Gastroesophageal sphincter (tissue), 4 donors: ENCODE measurements around the gene FAM131C. TPM values are rescaled to one million over a fixed set of nuclear protein-coding genes. Genes with fewer than 3 reads are reported as not detected.
A peak's percentile ranks its signal among the peaks of the same experiment; 100 is the strongest.

ENCODE experiments used
- ATAC-seq: fragments of 150-250 bp; one replicate; pipeline ENCODE4 v1.9.1; 2016; ENCODE audit warnings: mild to moderate bottlenecking, moderate library complexity
- H3K27ac ChIP-seq, 4 donors: fragments of 200-600 bp; sonication (generic) in 3 of 4; 1 replicate in 3 of 4; 2 replicates in 1 of 4; pipeline ENCODE4 v1.5.1; 2016 to 2019
- H3K27me3 ChIP-seq: fragments of 200-600 bp; sonication (generic); one replicate; pipeline ENCODE4 v1.5.1; 2019
- H3K36me3 ChIP-seq, 2 donors: fragments of 200-600 bp; sonication (generic); one replicate each; pipeline ENCODE4 v1.5.1; 2019; ENCODE audit warnings: control low read depth in 1 of 2
- H3K4me1 ChIP-seq, 3 donors: fragments of 200-600 bp; sonication (generic); 1 replicate in 2 of 3; 2 replicates in 1 of 3; pipeline ENCODE4 v1.5.1; 2016 to 2019; ENCODE audit warnings: control low read depth in 2 of 3
- H3K4me3 ChIP-seq, 2 donors: fragments of 200-600 bp; sonication (generic); one replicate each; pipeline ENCODE4 v1.5.1; 2019; ENCODE audit warnings: mild to moderate bottlenecking in 1 of 2, moderate library complexity in 1 of 2
- H3K9me3 ChIP-seq, 3 donors: fragments of 200-600 bp; sonication (generic); one replicate each; pipeline ENCODE4 v1.5.1; 2017 to 2019; ENCODE audit warnings: control low read depth in 2 of 3
- EP300 ChIP-seq: sonication (generic); formaldehyde crosslinking; IDR thresholded peaks from one replicate; pipeline ENCODE4 v1.6.1; 2017; ENCODE audit warnings: antibody characterized with exemption, mild to moderate bottlenecking
- POLR2A ChIP-seq, 2 donors: fragments of 450-650 bp; IDR thresholded peaks; one replicate each; pipeline ENCODE4 v1.6.1; 2017; ENCODE audit warnings: antibody characterized with exemption in 2 of 2, mild to moderate bottlenecking in 2 of 2, moderate library complexity in 1 of 2
- POLR2AphosphoS5 ChIP-seq: sonication (generic); formaldehyde crosslinking; IDR thresholded peaks from one replicate; pipeline ENCODE4 v1.6.1; 2017; ENCODE audit warnings: antibody characterized with exemption
- WGBS, 2 donors: methylation state at CpG; one replicate each; pipeline ENCODE4 v1.1.5; 2018; ENCODE audit warnings: low coverage in 1 of 2; 5-methylcytosine and 5-hydroxymethylcytosine counted together
- total RNA-seq, 4 donors: library from RNA; depleted of rRNA; stranded (reverse); fragments of >200 nt; gene quantifications; one replicate each; pipeline ENCODE4 v1.1.0, GENCODE V29; 2016
- TF ChIP-seq, protein P1 (sequence below), 4 experiments: fragments of 200-600 bp in 2 of 4; fragments of 450-650 bp in 2 of 4; sonication (generic) in 1 of 4; IDR thresholded peaks; one replicate each; pipeline ENCODE4 v1.5.1; 2017 to 2019; ENCODE audit warnings: antibody characterized with exemption in 4 of 4, mild to moderate bottlenecking in 2 of 4, moderate library complexity in 2 of 4

FAM131C gene
- total RNA-seq, 4 donors from 2014 or later: not detected

DNA sequence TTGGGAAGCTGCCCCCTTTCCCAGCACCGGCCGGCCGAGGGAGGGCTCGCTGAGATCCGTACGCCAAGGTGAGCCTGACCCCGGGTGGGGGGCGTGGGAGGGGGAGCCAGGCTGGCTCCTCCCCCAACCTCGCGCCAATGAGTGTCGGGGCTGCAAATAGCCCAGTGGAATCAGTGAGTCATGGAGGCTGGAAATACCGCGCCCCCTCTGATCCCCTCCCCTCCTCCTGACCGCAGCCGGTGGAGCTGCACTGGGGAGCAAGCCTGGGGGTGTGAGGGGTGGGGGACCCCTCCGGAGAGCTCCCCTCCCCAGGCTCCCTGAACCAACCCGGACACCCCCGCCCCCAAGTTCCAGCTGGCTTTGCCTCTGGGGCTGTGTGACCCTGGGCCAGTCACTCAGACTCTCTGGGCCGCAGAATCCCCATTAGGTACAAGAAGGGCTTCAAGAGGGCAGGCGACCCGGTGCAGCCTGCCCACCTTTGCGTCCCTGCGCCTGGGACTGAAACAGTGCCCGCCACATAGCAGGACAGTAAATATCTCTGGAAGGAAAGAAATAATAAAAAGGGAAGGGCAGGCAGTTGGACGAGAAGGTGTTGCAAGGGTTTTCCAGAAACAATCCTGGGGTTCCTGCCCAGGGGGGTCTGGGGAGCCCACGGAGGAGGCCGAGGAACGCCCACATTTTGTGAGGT, 60.1 kb downstream of the FAM131C start:
- Histone ChIP-seq H3K27me3 (no peaks in the 10 kb centered on the region), H3K27ac (peak overlapping the region; percentile 86 to 95 (median 92)), H3K4me3 (peak overlapping the region; percentile 8 to 53), H3K36me3 (no peaks in the 10 kb centered on the region), H3K9me3 (no peaks in the 10 kb centered on the region), H3K4me1 (peaks cover 2 to 72% (median 22%) of the 10 kb centered on the region in 3 donors)
- TF ChIP-seq, protein P1, sequence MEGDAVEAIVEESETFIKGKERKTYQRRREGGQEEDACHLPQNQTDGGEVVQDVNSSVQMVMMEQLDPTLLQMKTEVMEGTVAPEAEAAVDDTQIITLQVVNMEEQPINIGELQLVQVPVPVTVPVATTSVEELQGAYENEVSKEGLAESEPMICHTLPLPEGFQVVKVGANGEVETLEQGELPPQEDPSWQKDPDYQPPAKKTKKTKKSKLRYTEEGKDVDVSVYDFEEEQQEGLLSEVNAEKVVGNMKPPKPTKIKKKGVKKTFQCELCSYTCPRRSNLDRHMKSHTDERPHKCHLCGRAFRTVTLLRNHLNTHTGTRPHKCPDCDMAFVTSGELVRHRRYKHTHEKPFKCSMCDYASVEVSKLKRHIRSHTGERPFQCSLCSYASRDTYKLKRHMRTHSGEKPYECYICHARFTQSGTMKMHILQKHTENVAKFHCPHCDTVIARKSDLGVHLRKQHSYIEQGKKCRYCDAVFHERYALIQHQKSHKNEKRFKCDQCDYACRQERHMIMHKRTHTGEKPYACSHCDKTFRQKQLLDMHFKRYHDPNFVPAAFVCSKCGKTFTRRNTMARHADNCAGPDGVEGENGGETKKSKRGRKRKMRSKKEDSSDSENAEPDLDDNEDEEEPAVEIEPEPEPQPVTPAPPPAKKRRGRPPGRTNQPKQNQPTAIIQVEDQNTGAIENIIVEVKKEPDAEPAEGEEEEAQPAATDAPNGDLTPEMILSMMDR (IDR thresholded peaks at IDR 0.05): no peak
- peak; percentile 83 for TF ChIP-seq POLR2AphosphoS5
- WGBS, 2 donors: 21 to 24% methylated on average over 4 of the region's 28 CpGs
- peak; percentile 50 for ATAC-seq

- no peaks in the 10 kb centered on the region for H3K36me3 ChIP-seq
- H3K9me3 ChIP-seq: no peaks in the 10 kb centered on the region
- WGBS, 2 donors: no CpG with 5 or more reads among the region's 36 CpGs
- peak; percentile 54 for ATAC-seq
- TF ChIP-seq POLR2A (IDR thresholded peaks at IDR 0.05) (peak in 1 of 2 donors; percentile 5), POLR2AphosphoS5 (peak; percentile 67), EP300 (no peak)
- TF ChIP-seq, protein P1 (IDR thresholded peaks at IDR 0.05): peak in 1 of 4 experiments; percentile 4
- H3K27ac ChIP-seq: peak overlapping the region; percentile 86 to 95 (median 92)
- H3K4me1 ChIP-seq: peaks cover 0 to 65% (median 17%) of the 10 kb centered on the region in 3 donors
- H3K27me3 ChIP-seq: no peaks in the 10 kb centered on the region
- H3K4me3 ChIP-seq: peak overlapping the region; percentile 8 to 53
Measured at GRCh38 chr1:16012590-16013219, 60.7 kb downstream of the FAM131C start.

GRCh38 chr1:16011936-16012589, 61.4 kb downstream of the FAM131C start:
- H3K9me3 ChIP-seq: no peaks in the 10 kb centered on the region
- H3K27me3 ChIP-seq: no peaks in the 10 kb centered on the region
- H3K27ac ChIP-seq: peak overlapping the region; percentile 86 to 95 (median 92)
- H3K36me3 ChIP-seq: no peaks in the 10 kb centered on the region
- peaks cover 0 to 59% (median 17%) of the 10 kb centered on the region in 3 donors for H3K4me1 ChIP-seq
- TF ChIP-seq POLR2AphosphoS5: peak; percentile 29
- no peak for TF ChIP-seq EP300
- ATAC-seq: no peak
- H3K4me3 ChIP-seq: no peak overlapping the region
- 95 to 98% methylated on average over 4 to 10 of the region's 11 CpGs for WGBS, 2 donors

GRCh38 chr1:16010837-16011236, 62.6 kb downstream of the FAM131C start:
- Histone ChIP-seq H3K9me3 (no peaks in the 10 kb centered on the region), H3K4me3 (no peak overlapping the region), H3K4me1 (peaks cover 0 to 46% (median 17%) of the 10 kb centered on the region in 3 donors), H3K27me3 (no peaks in the 10 kb centered on the region), H3K27ac (peak overlapping the region in 1 of 4 donors; percentile 16), H3K36me3 (no peaks in the 10 kb centered on the region)
- 80 to 93% methylated on average over 1 to 3 of the region's 3 CpGs for WGBS, 2 donors
- TF ChIP-seq, protein P1 (IDR thresholded peaks at IDR 0.05): no peak
- TF ChIP-seq POLR2A (IDR thresholded peaks at IDR 0.05): no peak
- no peak for TF ChIP-seq POLR2AphosphoS5
- no peak for TF ChIP-seq EP300
- ATAC-seq: no peak

GRCh38 chr1:16009678-16010077, 63.8 kb downstream of the FAM131C start:
- Histone ChIP-seq H3K36me3 (no peaks in the 10 kb centered on the region), H3K4me3 (no peak overlapping the region), H3K27me3 (no peaks in the 10 kb centered on the region), H3K27ac (no peak overlapping the region), H3K9me3 (no peaks in the 10 kb centered on the region), H3K4me1 (peaks cover 0 to 35% (median 10%) of the 10 kb centered on the region in 3 donors)
- no peak for ATAC-seq
- no peak for TF ChIP-seq POLR2AphosphoS5
- no peak for TF ChIP-seq POLR2A (IDR thresholded peaks at IDR 0.05)
- TF ChIP-seq, protein P1 (IDR thresholded peaks at IDR 0.05): no peak
- TF ChIP-seq EP300: no peak
- WGBS, 2 donors: 71 to 85% methylated on average over 8 to 11 of the region's 11 CpGs
